Left renal cortex interstitium (tissue), 4 donors: Measurements from ENCODE around the gene CTAGE1. TPM values are rescaled to one million over a fixed set of nuclear protein-coding genes. Genes with fewer than 3 reads are reported as not detected.
"Not testable (repeated sequence)": the region's sequence is repeated elsewhere in the genome, so short reads cannot be mapped to it uniquely, and the experiment has no call there.

Experiments
- DNase-seq, 4 donors: peaks; one replicate each; pipeline ENCODE4 v3.0.0-alpha.2; 2013; ENCODE audit warnings: low read depth in 4 of 4, low spot score in 2 of 4, missing footprints in 1 of 4
- polyA plus RNA-seq, 4 donors: library from polyadenylated mRNA; unstranded; fragments of 120-200 nt; gene quantifications; one replicate each; pipeline ENCODE4 v1.2.1, GENCODE V29; 2013; ENCODE audit not compliant: insufficient read length in 4 of 4

CTAGE1 gene
- polyA plus RNA-seq, 4 donors: 0.05 to 0.06 TPM; not detected in 2

GRCh38 chr18:22399949-22400348, 17.8 kb downstream of the CTAGE1 start:
- DNase-seq: no peak

- DNase-seq: no peak
Measured at GRCh38 chr18:22398464-22398863, 19.3 kb downstream of the CTAGE1 start.

GRCh38 chr18:22394428-22394827, 23.3 kb downstream of the CTAGE1 start:
- no peak for DNase-seq

- DNase-seq: not testable (repeated sequence)
Measured at GRCh38 chr18:22393164-22393563, 24.6 kb downstream of the CTAGE1 start.

GRCh38 chr18:22391407-22392345, 26.0 kb downstream of the CTAGE1 start:
- peak in 2 of 4 donors; percentile 15 to 33 for DNase-seq

GRCh38 chr18:22387787-22388186, 29.9 kb downstream of the CTAGE1 start:
- DNase-seq: no peak

GRCh38 chr18:22387364-22387763, 30.4 kb downstream of the CTAGE1 start:
- DNase-seq: no peak

GRCh38 chr18:22385718-22386117, 32.0 kb downstream of the CTAGE1 start:
- DNase-seq: no peak

GRCh38 chr18:22378672-22379282, 38.9 kb downstream of the CTAGE1 start:
- DNase-seq: no peak

GRCh38 chr18:22377769-22378168, 39.9 kb downstream of the CTAGE1 start:
- no peak for DNase-seq

- DNase-seq: no peak
Measured at GRCh38 chr18:22370414-22370813, 47.3 kb downstream of the CTAGE1 start.

GRCh38 chr18:22368021-22368420, 49.7 kb downstream of the CTAGE1 start:
- DNase-seq: no peak

- no peak for DNase-seq
Measured at GRCh38 chr18:22367303-22367702, 50.4 kb downstream of the CTAGE1 start.

GRCh38 chr18:22363867-22364463, 53.8 kb downstream of the CTAGE1 start:
- DNase-seq: no peak

Other genes starting within 250 kb of the CTAGE1 start
- 10 to 100 TPM in 2 of 4 donors, 1 to 10 TPM in 2; 8.0 to 13.8 (median 9.2) TPM for gene GATA6, start 248.3 kb downstream of the CTAGE1 start, polyA plus RNA-seq